Measurements from ENCODE around the gene KIF3C. TPM values are rescaled to one million over a fixed set of nuclear protein-coding genes. Genes with fewer than 3 reads are reported as not detected.

The KIF3C gene
- total and polyA plus RNA-seq, 2 of the 4 experiments (the other 2 are of a cell fraction) = 8.3 to 15.4 TPM

DNA sequence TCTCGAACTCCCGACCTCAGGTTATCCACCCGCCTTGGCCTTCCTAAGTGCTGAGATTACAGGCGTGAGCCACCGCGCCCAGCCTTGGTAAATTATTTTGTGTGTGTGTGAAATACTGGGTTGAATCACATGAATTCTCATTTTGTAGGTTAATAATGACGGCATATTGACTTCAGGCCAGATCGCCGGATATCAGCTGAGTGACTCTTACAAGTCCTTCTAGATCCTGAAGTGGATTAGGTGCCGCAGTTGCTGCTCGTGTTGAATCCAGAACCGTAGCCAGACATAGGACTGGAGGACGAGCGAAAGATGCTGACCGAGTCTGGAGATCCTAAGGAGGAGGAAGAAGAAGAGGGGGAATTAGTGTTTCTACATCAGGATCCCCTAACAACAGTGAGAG is 12.2 kb upstream of the KIF3C start:
- DNase-seq (no peak), ATAC-seq (ENCODE audit: low read depth) (no peak)
- no peak overlapping the region for H2AK9ac ChIP-seq (replicated peaks; ENCODE audit: low read depth, low read length, poor library complexity)
- H3K9ac ChIP-seq (ENCODE audit: low read depth, low read length) = no peak overlapping the region
- H3K23ac ChIP-seq (ENCODE audit: low read depth, low read length) = no peak overlapping the region
- BruUV-seq (replicated peaks) = no TSS peak
- no peak overlapping the region for H2AFZ ChIP-seq (replicated peaks; ENCODE audit: low read length, poor library complexity)
- H3K4me3 ChIP-seq (ENCODE audit: insufficient read depth, low read depth, low read length) = no peak overlapping the region
- ChIA-PET CTCF (no interaction called here), POLR2A (ENCODE audit: unreplicated experiment) (no interaction called here)
- no peak overlapping the region for H2BK15ac ChIP-seq (ENCODE audit: low read depth, low read length)
- 87% methylated on average over 7 of the region's 15 CpGs; no CpG with 5 or more reads in 1 of the 2 experiments for WGBS, 2 experiments (ENCODE audit: extremely low coverage in 2 of 2, insufficient read length in 1 of 2)
- H4K91ac ChIP-seq (ENCODE audit: insufficient read depth, low read depth, low read length) = no peak overlapping the region
- H2BK120ac ChIP-seq (ENCODE audit: low read depth, low read length) = no peak overlapping the region
- H3K36me3 ChIP-seq (ENCODE audit: control insufficient read depth, insufficient read depth, low read length) = no peaks in the 10 kb centered on the region
- H3K4me2 ChIP-seq (ENCODE audit: low read depth, low read length) = no peak overlapping the region
- peaks cover 2% of the 10 kb centered on the region; the same call in 1 of the 2 replicates for H3K27me3 ChIP-seq (ENCODE audit: control insufficient read depth, insufficient read depth, low read length)
- H3K4ac ChIP-seq (ENCODE audit: low read depth, low read length) = no peak overlapping the region
- H3K18ac ChIP-seq (ENCODE audit: low read depth, low read length) = no peak overlapping the region
- no peaks in the 10 kb centered on the region for H4K20me1 ChIP-seq (ENCODE audit: insufficient read depth, low read length)
- in situ Hi-C loops (cut with MboI; ENCODE audit: low sequenced_read_pairs) (loop anchor here (5.0 kb wide), 1 partner anchor 153 kb away; no protein-coding TSS in a partner anchor), intact Hi-C loops (cut with micrococcal nuclease) (loop anchor here (10.0 kb wide), 1 partner anchor 90 kb away; no protein-coding TSS in a partner anchor), dilution Hi-C loops (cut with HindIII; ENCODE audit: low sequenced_read_pairs, unreplicated experiment) (no loop called here)
- peaks cover 1% of the 10 kb centered on the region; the same call in 1 of the 2 replicates for H3K4me1 ChIP-seq (ENCODE audit: control insufficient read depth, insufficient read depth, low read length)
- H2AK5ac ChIP-seq (ENCODE audit: low read depth, low read length) = no peak overlapping the region; the same call in 1 of the 2 replicates
- no peak overlapping the region for H4K5ac ChIP-seq (ENCODE audit: low read depth, low read length)
- H3K56ac ChIP-seq (ENCODE audit: extremely low read depth, insufficient read depth, low read length) = no peak overlapping the region
- no peak overlapping the region for H2BK5ac ChIP-seq (ENCODE audit: low read depth, low read length, poor library complexity, severe bottlenecking)
- no peaks in the 10 kb centered on the region for H3K79me1 ChIP-seq (ENCODE audit: low read depth in 1 of 2, low read length in 2 of 2)
- H3K9me3 ChIP-seq (ENCODE audit: control insufficient read depth, insufficient read depth, low read length) = no peaks in the 10 kb centered on the region
- TF ChIP-seq MXI1 (IDR thresholded peaks at IDR 0.05; ENCODE audit: borderline replicate concordance, low read depth, low read length) (no peak), RAD21 (IDR thresholded peaks at IDR 0.05; ENCODE audit: low read length) (no peak), NFE2L2 (IDR thresholded peaks at IDR 0.05; ENCODE audit: low read depth, low read length) (no peak), RCOR1 (IDR thresholded peaks at IDR 0.05; ENCODE audit: insufficient replicate concordance, low read length) (no peak), RFX5 (IDR thresholded peaks at IDR 0.05; ENCODE audit: low read depth, low read length) (no peak), CEBPB (IDR thresholded peaks at IDR 0.05; ENCODE audit: low read depth, low read length) (no peak), SMC3 (IDR thresholded peaks at IDR 0.05; ENCODE audit: low read depth, low read length) (no peak), FOS (IDR thresholded peaks at IDR 0.05; ENCODE audit: low read depth, low read length) (no peak), BHLHE40 (IDR thresholded peaks at IDR 0.05; ENCODE audit: low read depth, low read length) (no peak), ELK1 (IDR thresholded peaks at IDR 0.05; ENCODE audit: borderline replicate concordance, low read depth, low read length) (no peak), CTCF (conservative IDR thresholded peaks at IDR 0.05; ENCODE audit: low read depth, low read length) (no peak), POLR2A (IDR thresholded peaks at IDR 0.05; ENCODE audit: low read depth, low read length) (no peak), CHD1 (IDR thresholded peaks at IDR 0.05; ENCODE audit: low read depth, low read length) (no peak), MAFK (IDR thresholded peaks at IDR 0.05; ENCODE audit: low read depth, low read length) (no peak), MAZ (IDR thresholded peaks at IDR 0.05; ENCODE audit: borderline replicate concordance, low read depth, low read length) (no peak)
- TF ChIP-seq, protein P1, sequence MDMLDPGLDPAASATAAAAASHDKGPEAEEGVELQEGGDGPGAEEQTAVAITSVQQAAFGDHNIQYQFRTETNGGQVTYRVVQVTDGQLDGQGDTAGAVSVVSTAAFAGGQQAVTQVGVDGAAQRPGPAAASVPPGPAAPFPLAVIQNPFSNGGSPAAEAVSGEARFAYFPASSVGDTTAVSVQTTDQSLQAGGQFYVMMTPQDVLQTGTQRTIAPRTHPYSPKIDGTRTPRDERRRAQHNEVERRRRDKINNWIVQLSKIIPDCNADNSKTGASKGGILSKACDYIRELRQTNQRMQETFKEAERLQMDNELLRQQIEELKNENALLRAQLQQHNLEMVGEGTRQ (IDR thresholded peaks at IDR 0.05; ENCODE audit: low read depth, low read length) = no peak
- no peak overlapping the region for H3K14ac ChIP-seq (replicated peaks; ENCODE audit: low read depth, low read length)
- H4K8ac ChIP-seq (ENCODE audit: low read depth in 2 of 2, low read length in 2 of 2) = no peak overlapping the region
- no peak overlapping the region for H2BK20ac ChIP-seq (ENCODE audit: low read depth, low read length)
- no peak overlapping the region for H3K27ac ChIP-seq (ENCODE audit: insufficient read depth, low read length)
- no peaks in the 10 kb centered on the region for H3K9me1 ChIP-seq (ENCODE audit: insufficient read depth, low read length)

Data from IMR-90 (cell line).